Measurements from ENCODE around the gene ATP7B. TPM values are rescaled to one million over a fixed set of nuclear protein-coding genes. Genes with fewer than 3 reads are reported as not detected.

The ATP7B gene
- total RNA-seq, 4 donors from 2014 or later = 2.0 to 8.3 (median 5.1) TPM

GRCh38 chr13:52027832-52028231 lies 16.6 kb upstream of the ATP7B start:
- Histone ChIP-seq H3K4me1 (no peaks in the 10 kb centered on the region), H3K4me3 (no peak overlapping the region), H3K27ac (no peak overlapping the region), H3K27me3 (no peaks in the 10 kb centered on the region), H3K9me3 (peaks cover 12% of the 10 kb centered on the region), H3K36me3 (peaks cover 58% of the 10 kb centered on the region)
- TF ChIP-seq POLR2A (IDR thresholded peaks at IDR 0.05) = no peak
- TF ChIP-seq EP300 (IDR thresholded peaks at IDR 0.05) = no peak
- no peak for TF ChIP-seq CTCF (IDR thresholded peaks at IDR 0.05)
- TF ChIP-seq POLR2AphosphoS5 (IDR thresholded peaks at IDR 0.05) = no peak
- no peak for DNase-seq (ENCODE audit: low spot score in 2 of 2)
- WGBS = 97% methylated on average over 1 of the region's 1 CpG

GRCh38 chr13:52026246-52026626 lies 15.0 kb upstream of the ATP7B start:
- WGBS = 96% methylated on average over 3 of the region's 3 CpGs
- TF ChIP-seq EP300 (IDR thresholded peaks at IDR 0.05) = no peak
- no peak for TF ChIP-seq POLR2A (IDR thresholded peaks at IDR 0.05)
- no peak for TF ChIP-seq POLR2AphosphoS5 (IDR thresholded peaks at IDR 0.05)
- no peak for TF ChIP-seq CTCF (IDR thresholded peaks at IDR 0.05)
- H3K27ac ChIP-seq = no peak overlapping the region
- no peak overlapping the region for H3K4me3 ChIP-seq
- H3K27me3 ChIP-seq = no peaks in the 10 kb centered on the region
- H3K9me3 ChIP-seq = peaks cover 9% of the 10 kb centered on the region
- no peaks in the 10 kb centered on the region for H3K4me1 ChIP-seq
- peaks cover 74% of the 10 kb centered on the region for H3K36me3 ChIP-seq
- DNase-seq (ENCODE audit: low spot score in 2 of 2) = no peak

GRCh38 chr13:52025475-52026245 lies 14.4 kb upstream of the ATP7B start:
- DNase-seq (ENCODE audit: low spot score in 2 of 2) = no peak
- no peaks in the 10 kb centered on the region for H3K27me3 ChIP-seq
- H3K36me3 ChIP-seq = peaks cover 80% of the 10 kb centered on the region
- H3K27ac ChIP-seq = no peak overlapping the region
- 96% methylated on average over 8 of the region's 8 CpGs for WGBS
- H3K9me3 ChIP-seq = peaks cover 9% of the 10 kb centered on the region
- H3K4me1 ChIP-seq = no peaks in the 10 kb centered on the region
- TF ChIP-seq POLR2A (IDR thresholded peaks at IDR 0.05) = no peak
- no peak for TF ChIP-seq POLR2AphosphoS5 (IDR thresholded peaks at IDR 0.05)
- no peak for TF ChIP-seq EP300 (IDR thresholded peaks at IDR 0.05)
- no peak for TF ChIP-seq CTCF (IDR thresholded peaks at IDR 0.05)
- H3K4me3 ChIP-seq = no peak overlapping the region

- no peak for DNase-seq (ENCODE audit: low spot score in 2 of 2)
- H3K9me3 ChIP-seq = peaks cover 9% of the 10 kb centered on the region
- H3K27me3 ChIP-seq = no peaks in the 10 kb centered on the region
- no peaks in the 10 kb centered on the region for H3K4me1 ChIP-seq
- H3K27ac ChIP-seq = no peak within 1 kb of the TSS
- H3K36me3 ChIP-seq = peaks cover 92% of the 10 kb centered on the region
- 99% methylated on average over 3 of the region's 3 CpGs for WGBS
- H3K4me3 ChIP-seq = no peak within 1 kb of the TSS
- TF ChIP-seq CTCF (IDR thresholded peaks at IDR 0.05) (no peak), EP300 (IDR thresholded peaks at IDR 0.05) (no peak), POLR2A (IDR thresholded peaks at IDR 0.05) (no peak), POLR2AphosphoS5 (IDR thresholded peaks at IDR 0.05) (no peak)
These were observed 13.2 kb upstream of the ATP7B start, which contains the start of gene UTP14C for GRCh38 chr13:52024481-52024880. TSS of gene UTP14C (plus strand) at chr13:52024691. CDS start at chr13:52028805, 4,114 bp downstream.

- Histone ChIP-seq H3K9me3 (peaks cover 4% of the 10 kb centered on the region), H3K27me3 (no peaks in the 10 kb centered on the region), H3K4me1 (no peaks in the 10 kb centered on the region), H3K4me3 (no peak overlapping the region), H3K36me3 (peaks cover 91% of the 10 kb centered on the region), H3K27ac (no peak overlapping the region)
- WGBS = 100% methylated on average over 2 of the region's 2 CpGs
- TF ChIP-seq CTCF (IDR thresholded peaks at IDR 0.05) (no peak), POLR2AphosphoS5 (IDR thresholded peaks at IDR 0.05) (no peak)
- DNase-seq (ENCODE audit: low spot score in 2 of 2) = no peak
These were observed 11.1 kb upstream of the ATP7B start for GRCh38 chr13:52022356-52022755.
